HuH-7 (cell line): Measurements from ENCODE around the gene SPSB1.

Experiments used
- DNase-seq: peaks from one replicate; pipeline ENCODE4 v3.0.0; 2011; ENCODE audit warnings: low spot score

SPSB1 gene

DNA sequence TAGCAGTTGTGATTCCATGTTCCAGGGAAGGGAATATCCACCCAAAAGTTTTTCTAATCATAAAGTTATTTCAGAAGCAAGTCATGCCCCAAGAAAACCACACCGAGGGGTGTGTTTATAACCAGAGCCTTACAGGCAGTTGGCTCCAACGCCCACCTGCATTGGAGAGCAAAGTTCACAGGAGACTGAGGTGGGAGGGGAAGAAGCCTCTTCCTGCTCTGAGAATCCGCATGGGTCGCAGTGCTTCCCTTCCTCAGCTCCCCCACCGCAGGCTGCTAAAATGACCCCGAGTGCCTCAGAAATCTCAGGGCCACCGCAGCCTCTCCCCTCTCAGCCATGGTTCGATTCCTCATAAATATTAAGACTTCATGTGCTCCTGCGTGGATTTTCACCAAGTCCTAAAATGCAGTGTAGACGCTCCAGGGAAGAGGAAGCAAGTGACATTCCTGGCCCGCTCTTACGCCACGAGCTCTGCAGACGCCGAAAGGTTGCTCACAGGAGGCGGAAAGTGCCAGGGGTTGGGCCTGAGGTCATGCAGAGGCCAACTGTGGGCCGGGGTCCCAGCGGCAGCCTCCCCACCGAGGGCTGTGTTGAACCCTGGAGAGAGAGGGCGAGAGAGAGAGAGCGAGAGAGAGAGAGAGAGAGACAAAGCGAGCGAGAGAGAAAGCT, 13.4 kb upstream of the SPSB1 start:
- peak; percentile 63 for DNase-seq

DNA sequence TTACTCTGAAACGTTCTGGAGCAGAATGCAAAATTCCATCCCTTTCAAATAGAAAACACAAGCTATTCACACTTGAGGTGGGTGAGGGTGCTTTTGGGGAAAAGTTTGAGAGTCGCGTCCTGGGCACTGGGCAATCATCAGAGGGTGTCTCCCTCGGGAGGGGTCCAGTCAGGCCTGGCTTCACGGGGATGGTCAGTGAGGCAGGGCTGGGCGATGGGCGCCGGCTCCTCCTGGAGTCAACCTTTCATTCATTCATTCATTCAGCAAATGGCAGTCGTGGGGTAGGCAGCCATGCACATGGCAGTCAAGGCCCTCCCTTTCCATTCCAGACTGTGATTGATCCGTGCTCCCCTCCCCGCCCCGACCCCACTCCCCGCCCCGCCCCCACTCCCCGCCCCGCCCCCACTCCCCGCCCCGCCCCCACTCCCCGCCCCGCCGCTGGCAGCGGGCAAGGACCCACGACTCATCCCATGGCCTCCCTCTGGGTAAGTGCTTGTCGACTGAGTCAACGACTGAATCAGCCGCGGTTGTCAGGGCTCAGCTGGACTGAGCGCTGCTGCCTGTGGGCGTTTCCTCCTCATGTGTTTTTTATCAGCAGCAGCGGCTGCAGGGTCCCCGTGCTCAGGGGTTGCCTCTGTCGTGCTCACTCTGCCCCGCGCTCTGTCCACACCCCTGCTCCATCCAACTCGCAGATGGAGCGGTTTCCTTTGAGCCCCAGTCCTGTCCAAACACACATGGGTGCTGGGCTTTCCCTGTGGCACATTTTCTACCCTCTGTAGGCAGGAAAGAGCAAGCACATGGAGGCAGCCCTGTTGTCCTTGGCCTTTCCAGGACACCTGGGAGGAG, 12.5 kb upstream of the SPSB1 start:
- DNase-seq: no peak

DNA sequence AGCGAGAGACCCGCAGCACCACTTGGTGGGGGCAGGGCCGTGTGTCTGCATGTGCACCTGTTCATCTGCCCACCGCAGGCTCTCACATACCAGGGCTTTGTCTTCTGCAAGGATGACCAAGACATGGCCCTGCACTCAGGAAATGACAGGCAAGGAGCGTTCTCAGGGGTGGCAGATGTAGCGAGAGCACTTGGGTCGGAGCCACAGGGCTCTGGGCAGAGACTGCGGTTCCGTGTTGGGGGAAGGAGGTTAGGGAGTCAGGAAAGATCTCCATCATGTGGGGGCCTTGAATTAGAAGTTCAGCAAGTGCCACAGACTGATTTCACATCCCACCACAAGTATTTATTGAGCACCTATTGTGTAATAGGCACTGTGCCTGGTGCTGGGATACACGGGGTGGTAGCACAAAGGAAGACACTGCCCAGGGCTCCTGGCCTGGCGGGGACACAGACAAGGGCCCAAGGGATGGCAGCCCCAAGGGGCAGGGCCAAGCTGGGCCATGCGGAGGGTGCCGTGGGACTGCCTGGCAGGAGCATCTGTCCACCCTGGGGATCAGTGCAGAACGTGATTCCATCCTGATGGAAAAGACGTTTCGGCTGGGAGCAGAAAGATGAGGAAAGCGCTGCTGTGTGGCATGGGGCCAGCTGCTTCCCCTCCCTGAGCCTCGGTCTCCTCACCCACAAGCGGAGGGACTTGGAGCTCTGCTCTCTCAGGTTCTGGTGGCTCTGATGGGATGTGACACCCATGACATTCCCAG, 11.4 kb upstream of the SPSB1 start:
- DNase-seq: no peak

DNA sequence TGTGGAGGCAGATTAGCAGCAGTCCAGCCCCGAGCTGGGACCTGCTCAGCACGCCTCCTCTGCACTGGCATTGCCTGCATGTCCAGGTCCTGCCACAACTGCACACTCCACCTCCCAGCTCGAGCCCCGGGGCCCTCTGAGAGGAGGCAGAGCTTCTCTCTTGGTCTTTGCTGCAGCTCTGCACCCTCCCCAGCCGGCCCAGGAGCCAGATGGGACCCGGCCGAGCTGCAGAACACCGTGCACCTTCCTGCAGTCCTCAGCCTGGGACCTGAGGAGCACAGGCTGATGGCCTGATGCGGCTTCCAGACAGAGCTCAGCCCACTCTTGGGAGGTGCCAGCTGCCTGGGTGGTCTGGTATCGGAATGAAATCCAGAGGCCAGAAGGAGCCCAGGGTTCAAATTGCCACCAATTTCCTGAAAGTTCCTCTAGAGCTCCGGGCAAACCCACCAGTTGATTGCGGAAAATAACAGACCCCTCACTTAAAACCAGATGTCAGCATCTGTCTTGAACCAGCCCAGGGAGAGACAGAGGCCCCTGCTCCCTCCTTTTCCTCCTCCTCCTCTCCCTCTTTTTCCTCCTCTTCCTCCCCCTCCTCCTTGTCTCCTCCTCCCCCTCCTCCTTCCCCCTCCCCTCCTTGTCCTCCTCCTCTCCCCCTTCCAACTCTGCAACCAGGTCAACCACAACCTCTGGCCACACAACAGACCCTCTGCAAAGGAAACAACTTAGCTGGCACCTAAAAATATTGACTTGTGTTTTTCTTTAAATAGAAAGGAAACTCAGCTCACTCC, 10.6 kb upstream of the SPSB1 start:
- no peak for DNase-seq

DNA sequence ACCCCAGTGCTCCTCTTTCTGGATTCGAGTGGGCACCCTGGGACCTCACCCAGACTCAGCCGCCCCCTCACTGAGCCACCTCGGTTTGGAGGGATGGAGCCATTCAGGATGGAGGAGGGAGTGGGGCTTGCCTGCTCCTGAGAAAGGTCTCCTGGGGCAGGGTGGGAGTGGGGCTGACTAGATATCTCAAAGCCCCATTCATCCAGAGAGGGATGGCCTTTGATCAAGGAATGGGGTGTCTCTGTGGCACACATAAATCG, 10.1 kb upstream of the SPSB1 start:
- DNase-seq: no peak

DNA sequence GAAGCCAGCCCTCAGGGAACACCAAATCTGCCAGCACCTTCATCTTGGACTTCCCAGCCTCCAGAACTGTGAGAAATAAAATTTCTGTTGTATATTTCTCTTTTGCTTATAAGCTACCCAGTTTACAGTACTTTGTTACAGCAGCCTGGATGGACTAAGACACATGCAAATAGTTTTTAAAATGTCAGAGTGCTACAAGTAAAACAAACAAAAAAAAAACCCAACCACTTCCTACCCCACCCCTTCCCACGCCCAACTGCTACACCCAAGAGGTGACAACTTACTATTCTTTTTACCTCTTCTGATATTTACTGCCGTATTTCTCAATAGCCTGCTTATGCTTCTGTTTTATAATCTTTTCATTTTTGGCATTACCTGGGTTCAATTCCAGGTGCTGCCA, 8.6 kb upstream of the SPSB1 start:
- DNase-seq: no peak

DNA sequence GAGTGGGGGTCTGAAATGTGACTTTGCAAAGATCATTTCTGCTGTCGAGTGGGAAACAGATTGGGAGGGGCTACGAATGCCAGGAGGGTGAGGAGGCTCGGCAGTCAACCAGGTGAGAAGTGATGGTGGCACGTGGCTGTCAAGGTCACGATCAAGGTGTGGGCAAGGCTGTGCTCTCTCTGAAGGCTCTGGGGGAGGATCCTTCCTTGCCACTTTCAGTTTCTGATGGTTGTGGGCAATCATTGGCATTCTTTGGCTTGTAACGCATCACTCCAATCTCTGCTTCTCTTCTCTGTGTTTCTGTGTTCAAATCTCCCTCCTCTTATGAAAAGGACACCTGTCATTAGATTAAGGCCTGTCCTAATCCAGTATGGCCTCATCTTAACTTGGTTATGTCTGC, 6.1 kb upstream of the SPSB1 start:
- DNase-seq: no peak

DNA sequence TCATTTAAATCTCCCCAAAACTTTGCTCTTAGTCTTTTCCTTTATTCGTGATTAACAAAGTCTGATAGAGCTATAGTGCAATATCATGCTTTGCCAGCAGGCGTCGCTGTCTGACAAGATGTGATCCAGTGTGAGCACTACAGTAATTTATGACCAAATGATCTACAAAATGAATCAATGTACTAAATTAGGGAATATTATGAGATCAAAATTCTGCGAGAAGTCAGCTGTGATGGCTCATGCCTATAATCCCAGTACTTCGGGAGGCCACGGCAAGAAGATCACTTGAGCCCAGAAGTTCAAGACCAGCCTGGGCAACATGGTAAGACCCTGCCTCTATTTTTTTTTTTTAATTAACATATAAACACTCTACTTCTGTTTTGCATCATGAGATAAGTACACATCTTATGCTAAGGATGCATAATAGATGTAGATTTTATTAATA, 3.6 kb upstream of the SPSB1 start:
- DNase-seq: no peak

DNA sequence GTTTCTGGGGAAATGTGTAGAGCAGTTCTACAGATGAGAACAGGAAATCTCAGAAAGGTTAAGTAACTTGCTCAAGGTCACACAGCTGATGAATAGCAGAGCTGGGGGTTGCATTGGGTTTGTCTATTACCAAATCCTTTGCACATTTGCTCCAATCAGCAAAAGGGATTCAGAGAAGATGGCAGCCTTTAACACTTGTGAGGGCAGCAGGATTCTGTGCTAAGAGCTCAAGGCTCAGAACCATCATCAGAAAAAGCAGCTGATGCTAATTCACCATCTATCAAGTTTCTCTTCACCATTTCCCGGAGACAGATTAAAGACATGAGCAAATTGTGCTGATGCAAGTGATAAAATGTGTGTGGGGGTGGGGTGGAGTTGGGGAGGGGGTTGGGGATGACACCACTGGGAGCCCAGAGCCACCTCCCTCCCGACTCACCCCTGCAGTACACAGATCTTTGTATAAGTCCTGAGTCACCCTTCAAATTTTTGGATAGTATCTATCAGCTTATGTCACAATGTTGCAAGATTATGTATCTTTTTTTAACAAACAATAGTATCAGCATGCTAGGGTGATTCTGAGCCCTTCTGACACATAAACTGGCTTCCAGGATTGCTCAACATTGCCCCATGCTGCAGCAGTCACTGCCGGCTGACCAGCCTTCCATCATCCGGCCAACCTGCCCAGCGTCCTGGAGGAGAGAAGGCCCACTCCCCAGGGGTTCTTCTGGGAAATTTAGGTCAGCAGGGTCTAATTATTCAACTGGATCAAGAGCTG, 2.8 kb upstream of the SPSB1 start:
- peak; percentile 66 for DNase-seq

DNA sequence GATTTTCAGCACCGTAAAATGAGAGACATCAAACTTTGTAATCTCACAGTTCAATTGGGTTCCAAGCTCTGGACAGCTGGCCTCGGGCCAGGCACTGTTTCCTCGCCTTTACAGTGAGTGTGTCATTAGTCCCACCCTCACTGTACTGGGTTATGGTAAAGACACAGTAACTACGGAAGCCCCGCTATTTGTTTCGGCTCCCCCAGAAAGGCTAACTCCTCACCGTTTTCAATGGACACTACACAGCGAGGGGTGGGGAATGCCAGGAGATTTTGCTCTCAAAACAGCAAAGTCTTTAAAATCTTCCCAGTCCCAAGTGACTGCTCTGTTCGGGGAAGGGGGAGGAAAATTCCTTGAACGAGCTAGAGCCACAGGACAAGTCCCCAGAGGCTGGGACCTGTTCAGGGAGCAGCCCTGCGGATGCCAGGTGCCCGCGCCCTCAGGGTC, 757 bp upstream of the SPSB1 start:
- no peak for DNase-seq

DNA sequence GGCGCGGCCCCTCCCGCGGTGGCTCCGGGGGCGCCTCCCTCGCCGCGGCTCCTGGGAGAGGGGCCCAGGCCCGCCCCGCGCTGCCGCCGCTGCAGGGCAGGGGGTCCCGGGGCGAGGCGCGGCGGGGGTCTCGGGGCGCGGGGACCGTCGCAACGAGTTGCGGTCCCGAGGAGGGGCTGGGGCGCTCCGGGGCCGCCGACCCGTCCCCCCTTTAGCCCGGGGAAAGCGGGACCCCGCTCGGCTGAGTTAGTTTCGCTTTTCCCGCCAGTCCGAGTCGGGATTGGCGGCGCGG, 493 bp downstream of the SPSB1 start:
- no peak for DNase-seq

DNA sequence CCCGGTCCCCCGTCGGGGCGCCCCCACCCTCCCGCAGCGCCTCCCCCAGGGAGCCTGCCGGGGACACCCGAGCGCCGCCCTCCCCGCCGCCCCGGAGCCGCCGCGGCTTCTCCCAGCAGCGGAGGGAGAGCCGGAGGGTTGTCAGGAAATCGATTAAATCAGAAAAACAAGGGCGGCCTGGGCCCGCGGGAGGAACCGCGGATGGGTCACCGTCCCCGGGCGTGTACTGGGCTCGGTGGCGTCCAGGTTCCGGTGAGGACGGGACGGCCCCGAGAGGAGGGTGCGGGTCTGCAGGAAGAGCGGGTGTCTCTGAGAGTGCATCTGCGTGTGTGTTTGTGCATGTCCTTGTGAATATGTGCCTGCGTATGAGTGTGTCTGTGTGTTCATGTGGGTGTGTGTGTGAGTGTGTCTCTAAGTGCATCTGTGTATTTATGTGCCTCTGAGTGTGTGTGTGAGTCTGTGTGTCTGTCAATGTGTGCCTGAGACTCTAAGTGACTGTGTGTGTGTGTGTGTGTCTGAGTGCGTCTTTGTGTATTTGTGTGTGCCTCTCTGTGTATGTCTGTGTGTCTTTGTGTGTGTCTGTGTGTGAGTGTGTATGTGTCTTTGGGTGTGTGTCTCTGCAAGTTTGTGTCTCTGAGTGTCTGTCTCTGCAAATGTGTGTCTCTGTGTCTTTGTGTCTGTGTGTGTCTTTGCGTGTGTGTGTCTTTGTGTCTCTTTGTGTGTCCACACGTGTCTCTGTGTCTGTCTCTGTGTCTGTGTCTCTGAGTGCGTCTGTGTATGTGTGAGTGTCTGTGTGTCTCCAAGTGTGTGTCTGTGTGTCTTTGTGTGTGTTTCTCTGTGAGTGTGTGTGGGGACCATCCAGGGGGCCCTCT, 1.1 kb downstream of the SPSB1 start:
- no peak for DNase-seq

DNA sequence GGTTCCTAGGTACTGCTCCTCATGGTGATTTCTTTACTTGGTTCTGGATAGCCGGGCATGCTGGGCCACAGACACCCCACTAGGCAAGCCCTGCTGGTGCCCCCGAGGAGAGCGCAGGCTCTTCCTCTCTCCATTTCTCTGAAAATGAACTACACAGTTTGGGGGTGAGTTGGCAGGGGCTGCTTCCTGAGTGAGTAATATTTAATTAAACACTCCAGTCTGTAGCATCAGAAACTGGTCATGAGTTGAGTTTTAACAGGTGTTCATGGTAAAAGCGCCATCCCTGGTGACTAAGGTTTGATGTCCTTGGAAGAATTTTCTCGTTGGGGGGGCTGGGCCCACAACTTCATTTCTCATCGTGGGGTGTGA, 1.7 kb downstream of the SPSB1 start:
- no peak for DNase-seq

DNA sequence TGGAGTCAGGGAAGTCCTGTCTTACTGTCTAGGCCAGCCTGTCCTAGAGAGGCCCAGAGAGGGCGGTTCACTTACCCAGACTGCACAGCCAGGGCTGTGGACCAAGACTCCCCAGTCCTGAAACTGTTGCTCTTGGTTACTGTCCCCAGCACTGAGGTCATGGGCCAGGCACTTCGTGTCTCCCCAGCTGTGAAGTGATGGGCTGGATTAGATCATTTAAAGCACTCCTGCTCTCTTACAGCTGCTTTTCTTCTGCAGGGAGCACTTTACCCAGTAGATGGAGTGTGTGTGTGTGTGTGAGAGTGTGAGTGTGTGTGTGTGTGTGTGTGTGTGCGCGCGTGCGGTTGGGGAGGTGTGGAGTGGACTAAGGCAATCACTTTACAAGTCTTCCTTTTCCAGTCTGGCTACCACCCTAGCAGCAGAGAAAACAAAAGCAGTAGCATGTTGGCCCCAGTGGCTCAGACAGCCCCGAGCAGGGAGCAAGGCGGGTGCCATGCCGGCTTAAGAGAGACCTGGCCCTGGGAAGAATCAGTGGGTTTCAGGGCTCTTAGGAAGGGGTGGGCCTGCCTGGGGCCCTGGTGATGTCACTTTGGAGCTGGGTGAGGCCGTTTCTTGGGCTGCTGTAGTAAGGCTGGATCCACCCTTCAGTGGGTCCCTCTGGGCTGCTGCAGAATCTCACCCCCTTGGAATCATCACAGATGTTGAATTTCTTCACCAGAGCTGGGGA, 2.4 kb downstream of the SPSB1 start:
- DNase-seq: no peak

DNA sequence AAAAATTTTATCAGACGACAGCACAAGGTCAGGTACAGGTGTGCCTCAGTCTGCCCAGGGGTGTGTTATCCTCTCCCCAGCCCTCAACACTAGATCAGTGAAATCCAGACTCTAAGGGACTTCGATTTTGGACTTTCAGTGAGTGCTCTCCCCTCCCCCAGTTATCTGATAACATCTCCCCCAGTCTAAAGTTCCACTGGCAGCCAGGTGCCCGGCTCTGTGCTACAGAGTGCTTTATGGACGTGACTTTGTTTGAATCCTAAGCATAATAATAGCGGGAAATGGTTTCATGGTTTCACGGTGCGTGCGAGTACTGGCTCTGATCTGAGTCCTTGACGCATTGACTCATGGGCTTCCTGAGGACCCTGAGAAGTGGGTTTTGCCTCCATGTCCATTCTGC, 3.2 kb downstream of the SPSB1 start:
- no peak for DNase-seq

DNA sequence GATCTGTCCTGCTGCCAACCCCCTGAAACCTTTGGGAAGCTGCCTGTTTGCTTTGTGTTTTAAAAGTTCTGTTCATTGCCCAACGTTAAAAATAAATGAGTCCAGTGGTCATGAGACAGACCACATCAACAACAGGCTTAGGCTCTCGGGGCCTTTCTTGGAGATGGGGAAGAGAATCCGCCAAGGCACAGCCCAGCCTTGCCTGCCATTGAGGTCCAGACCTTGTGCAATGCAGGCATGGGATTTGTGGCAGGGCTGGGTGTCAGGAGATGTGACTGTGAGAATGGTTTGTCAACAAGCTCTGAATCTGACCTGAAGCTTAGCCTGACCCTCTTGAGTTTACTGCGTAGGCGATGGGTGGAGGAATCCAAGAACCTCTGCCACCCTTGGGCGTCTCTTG, 4.2 kb downstream of the SPSB1 start:
- DNase-seq: no peak

DNA sequence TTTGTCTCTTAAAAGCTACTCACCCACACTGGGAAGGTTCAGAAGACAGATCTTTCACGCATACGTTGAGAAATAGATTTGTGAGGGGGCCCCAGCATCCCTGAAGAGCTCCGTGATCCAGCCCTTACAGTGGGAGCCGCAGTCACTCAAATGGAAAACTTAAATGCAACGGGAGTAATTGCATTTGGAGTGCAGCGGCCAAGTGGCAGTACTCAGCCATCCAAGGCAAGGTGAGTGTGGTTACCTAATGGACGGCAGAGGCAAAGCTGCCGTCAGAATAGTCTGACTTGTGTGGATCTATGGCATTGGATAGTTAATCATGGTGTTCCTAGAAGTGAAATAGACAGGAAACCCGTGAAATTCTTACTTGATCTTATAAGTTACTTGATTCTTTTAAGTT, 5.1 kb downstream of the SPSB1 start:
- no peak for DNase-seq

DNA sequence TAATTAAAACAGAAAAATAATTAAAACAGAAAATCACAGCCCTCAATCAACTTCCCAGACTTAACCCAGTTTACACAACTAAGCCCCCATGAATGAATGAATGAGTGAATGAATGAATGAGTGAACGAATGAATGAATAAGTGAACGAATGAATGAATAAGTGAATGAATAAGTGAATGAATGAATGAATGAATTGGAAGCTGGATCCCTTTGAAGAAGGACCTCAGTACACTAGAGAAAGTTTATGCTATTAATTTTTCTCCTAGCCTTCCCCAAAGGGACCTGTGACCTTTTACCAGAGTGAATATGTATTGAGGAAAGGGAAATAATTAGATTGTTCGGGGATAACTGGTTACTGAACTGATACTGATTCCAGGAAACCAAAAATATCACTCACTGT, 5.6 kb downstream of the SPSB1 start:
- DNase-seq: no peak

DNA sequence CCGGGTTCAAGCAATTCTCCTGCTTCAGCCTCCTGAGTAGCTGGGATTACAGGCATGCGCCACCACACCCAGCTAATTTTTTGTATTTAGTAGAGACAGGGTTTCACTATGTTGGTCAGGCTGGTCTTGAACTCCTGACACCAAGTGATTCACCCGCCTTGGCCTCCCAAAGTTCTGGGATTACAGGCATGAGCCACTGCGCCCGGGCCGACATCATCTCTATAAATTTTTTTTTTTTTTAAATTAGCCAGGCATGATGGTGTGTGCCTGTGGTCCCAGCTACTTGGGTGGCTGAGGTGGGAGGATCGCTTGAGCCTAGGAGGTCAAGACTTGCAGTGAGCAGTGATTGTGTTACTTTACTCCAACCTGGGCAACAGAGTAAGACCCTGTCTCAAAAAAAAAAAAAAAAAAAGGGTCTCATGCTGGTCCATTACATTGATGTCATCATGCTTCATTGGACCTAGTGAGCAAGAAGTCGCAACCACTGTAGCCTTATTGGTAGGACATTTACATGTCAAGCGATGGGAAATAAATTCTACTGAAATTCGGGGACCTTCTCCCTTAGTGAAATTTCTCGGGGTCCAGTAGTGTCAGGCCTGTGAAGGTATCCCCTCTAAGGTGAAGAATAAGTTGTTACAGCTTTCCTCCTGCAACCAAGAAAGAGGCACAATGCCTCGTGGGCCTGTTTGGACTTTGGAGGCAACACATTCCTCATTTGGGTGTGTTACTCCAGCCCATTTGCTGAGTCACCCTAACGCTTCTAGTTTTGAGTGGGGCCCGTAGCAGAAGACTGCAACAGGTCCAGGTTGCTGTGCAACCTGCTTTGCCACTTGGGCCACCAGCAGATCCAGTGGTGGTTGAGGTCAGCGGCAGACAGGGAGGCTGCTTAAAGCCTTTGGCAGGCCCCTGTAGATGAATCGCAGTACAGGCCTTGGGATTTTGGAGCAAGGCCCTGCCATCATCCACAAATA, 7.2 kb downstream of the SPSB1 start:
- peak; percentile 60 for DNase-seq
